WTC11 (cell line): ENCODE results near the gene LRRC70.

Experiments
- NFATC4 ChIP-seq: fragments of 250-450 bp; sonication (Bioruptor Pico); IDR thresholded peaks from 2 replicates; pipeline ENCODE4 v1.9.0; 2021; ENCODE audit warnings: mild to moderate bottlenecking
- TF ChIP-seq, protein P1 (sequence below): fragments of 200-600 bp; IDR thresholded peaks from 2 replicates; pipeline ENCODE4 v1.8.0; 2022; ENCODE audit warnings: antibody characterized with exemption
- TF ChIP-seq, protein P2 (sequence below): fragments of 250-450 bp; sonication (Bioruptor Pico); IDR thresholded peaks from 2 replicates; pipeline ENCODE4 v2.1.2; 2022; ENCODE audit warnings: mild to moderate bottlenecking, moderate library complexity

DNA sequence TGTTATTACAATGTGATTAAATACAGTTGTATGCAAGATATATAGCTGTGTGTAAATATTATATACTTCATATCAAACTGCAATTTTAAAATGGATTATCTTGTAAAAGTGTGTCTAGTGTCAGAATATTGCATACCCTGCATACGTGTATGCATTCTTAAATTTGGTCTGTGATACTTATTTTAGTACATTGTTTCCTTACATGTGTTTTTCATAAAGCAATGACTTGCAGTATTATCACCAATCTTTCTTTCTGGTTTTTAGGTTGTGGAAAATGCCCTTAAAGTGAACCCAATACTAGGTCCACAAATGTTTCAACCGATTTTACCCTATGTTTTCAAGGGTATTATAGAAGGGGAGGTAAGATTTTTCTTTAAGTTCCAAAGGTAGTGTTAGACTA is 28.5 kb upstream of the LRRC70 start:
- TF ChIP-seq, protein P1, sequence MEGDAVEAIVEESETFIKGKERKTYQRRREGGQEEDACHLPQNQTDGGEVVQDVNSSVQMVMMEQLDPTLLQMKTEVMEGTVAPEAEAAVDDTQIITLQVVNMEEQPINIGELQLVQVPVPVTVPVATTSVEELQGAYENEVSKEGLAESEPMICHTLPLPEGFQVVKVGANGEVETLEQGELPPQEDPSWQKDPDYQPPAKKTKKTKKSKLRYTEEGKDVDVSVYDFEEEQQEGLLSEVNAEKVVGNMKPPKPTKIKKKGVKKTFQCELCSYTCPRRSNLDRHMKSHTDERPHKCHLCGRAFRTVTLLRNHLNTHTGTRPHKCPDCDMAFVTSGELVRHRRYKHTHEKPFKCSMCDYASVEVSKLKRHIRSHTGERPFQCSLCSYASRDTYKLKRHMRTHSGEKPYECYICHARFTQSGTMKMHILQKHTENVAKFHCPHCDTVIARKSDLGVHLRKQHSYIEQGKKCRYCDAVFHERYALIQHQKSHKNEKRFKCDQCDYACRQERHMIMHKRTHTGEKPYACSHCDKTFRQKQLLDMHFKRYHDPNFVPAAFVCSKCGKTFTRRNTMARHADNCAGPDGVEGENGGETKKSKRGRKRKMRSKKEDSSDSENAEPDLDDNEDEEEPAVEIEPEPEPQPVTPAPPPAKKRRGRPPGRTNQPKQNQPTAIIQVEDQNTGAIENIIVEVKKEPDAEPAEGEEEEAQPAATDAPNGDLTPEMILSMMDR, result no peak
- TF ChIP-seq, protein P2, sequence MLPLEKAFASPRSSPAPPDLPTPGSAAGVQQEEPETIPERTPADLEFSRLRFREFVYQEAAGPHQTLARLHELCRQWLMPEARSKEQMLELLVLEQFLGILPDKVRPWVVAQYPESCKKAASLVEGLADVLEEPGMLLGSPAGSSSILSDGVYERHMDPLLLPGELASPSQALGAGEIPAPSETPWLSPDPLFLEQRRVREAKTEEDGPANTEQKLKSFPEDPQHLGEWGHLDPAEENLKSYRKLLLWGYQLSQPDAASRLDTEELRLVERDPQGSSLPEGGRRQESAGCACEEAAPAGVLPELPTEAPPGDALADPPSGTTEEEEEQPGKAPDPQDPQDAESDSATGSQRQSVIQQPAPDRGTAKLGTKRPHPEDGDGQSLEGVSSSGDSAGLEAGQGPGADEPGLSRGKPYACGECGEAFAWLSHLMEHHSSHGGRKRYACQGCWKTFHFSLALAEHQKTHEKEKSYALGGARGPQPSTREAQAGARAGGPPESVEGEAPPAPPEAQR (CRISPR knock-in tag), result no peak
- TF ChIP-seq NFATC4, result no peak
